ENCODE measurements around the gene ADK. TPM values are rescaled to one million over a fixed set of nuclear protein-coding genes. Genes with fewer than 3 reads are reported as not detected.

The ADK gene
- total RNA-seq, 1 donor from 2014 or later, result 28.5 TPM

DNA sequence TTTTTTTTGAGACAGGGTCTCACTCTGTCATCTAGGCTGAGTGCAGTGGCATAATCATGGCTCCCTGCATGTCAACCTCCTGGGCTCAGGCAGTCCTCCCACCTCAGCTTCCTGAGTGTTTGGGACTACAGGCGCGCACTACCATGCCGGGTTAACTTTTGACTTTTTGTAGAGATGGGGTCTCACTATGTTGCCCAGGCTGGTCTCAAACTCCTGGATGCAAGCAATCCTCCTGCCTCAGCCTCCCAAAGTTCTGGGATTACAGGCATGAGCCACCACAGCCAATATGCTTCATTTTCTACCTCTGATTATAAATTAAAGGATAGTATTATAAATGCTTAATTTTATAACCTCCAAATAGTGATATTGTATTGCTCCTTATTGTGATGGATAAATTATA lies 121.3 kb downstream of the ADK start:
- no peak overlapping the region for H3K4me3 Mint-ChIP-seq
- TF ChIP-seq, protein P1, sequence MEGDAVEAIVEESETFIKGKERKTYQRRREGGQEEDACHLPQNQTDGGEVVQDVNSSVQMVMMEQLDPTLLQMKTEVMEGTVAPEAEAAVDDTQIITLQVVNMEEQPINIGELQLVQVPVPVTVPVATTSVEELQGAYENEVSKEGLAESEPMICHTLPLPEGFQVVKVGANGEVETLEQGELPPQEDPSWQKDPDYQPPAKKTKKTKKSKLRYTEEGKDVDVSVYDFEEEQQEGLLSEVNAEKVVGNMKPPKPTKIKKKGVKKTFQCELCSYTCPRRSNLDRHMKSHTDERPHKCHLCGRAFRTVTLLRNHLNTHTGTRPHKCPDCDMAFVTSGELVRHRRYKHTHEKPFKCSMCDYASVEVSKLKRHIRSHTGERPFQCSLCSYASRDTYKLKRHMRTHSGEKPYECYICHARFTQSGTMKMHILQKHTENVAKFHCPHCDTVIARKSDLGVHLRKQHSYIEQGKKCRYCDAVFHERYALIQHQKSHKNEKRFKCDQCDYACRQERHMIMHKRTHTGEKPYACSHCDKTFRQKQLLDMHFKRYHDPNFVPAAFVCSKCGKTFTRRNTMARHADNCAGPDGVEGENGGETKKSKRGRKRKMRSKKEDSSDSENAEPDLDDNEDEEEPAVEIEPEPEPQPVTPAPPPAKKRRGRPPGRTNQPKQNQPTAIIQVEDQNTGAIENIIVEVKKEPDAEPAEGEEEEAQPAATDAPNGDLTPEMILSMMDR (conservative IDR thresholded peaks at IDR 0.05), result no peak
- H3K4me1 Mint-ChIP-seq (ENCODE audit: unreplicated experiment), result peaks cover 9% of the 10 kb centered on the region
- no peaks in the 10 kb centered on the region for H3K36me3 Mint-ChIP-seq
- no peaks in the 10 kb centered on the region for H3K9me3 Mint-ChIP-seq
- DNase-seq (ENCODE audit: extremely low spot score, unreplicated experiment), result no peak
- no peaks in the 10 kb centered on the region for H3K27me3 Mint-ChIP-seq
- no peak overlapping the region for H3K27ac Mint-ChIP-seq

- H3K27ac Mint-ChIP-seq, result no peak overlapping the region
- TF ChIP-seq, protein P1 (conservative IDR thresholded peaks at IDR 0.05), result no peak
- no peak for DNase-seq (ENCODE audit: extremely low spot score, unreplicated experiment)
- no peaks in the 10 kb centered on the region for H3K36me3 Mint-ChIP-seq
- peaks cover 9% of the 10 kb centered on the region for H3K4me1 Mint-ChIP-seq (ENCODE audit: unreplicated experiment)
- H3K9me3 Mint-ChIP-seq, result no peaks in the 10 kb centered on the region
- H3K4me3 Mint-ChIP-seq, result no peak overlapping the region
- no peaks in the 10 kb centered on the region for H3K27me3 Mint-ChIP-seq
Observed at GRCh38 chr10:74275755-74276290, 124.8 kb downstream of the ADK start.

GRCh38 chr10:74276416-74276815 lies 125.4 kb downstream of the ADK start:
- no peaks in the 10 kb centered on the region for H3K9me3 Mint-ChIP-seq
- H3K4me3 Mint-ChIP-seq, result no peak overlapping the region
- no peaks in the 10 kb centered on the region for H3K27me3 Mint-ChIP-seq
- no peak overlapping the region for H3K27ac Mint-ChIP-seq
- DNase-seq (ENCODE audit: extremely low spot score, unreplicated experiment), result no peak
- TF ChIP-seq, protein P1 (conservative IDR thresholded peaks at IDR 0.05), result no peak
- peaks cover 13% of the 10 kb centered on the region for H3K4me1 Mint-ChIP-seq (ENCODE audit: unreplicated experiment)
- H3K36me3 Mint-ChIP-seq, result no peaks in the 10 kb centered on the region

DNA sequence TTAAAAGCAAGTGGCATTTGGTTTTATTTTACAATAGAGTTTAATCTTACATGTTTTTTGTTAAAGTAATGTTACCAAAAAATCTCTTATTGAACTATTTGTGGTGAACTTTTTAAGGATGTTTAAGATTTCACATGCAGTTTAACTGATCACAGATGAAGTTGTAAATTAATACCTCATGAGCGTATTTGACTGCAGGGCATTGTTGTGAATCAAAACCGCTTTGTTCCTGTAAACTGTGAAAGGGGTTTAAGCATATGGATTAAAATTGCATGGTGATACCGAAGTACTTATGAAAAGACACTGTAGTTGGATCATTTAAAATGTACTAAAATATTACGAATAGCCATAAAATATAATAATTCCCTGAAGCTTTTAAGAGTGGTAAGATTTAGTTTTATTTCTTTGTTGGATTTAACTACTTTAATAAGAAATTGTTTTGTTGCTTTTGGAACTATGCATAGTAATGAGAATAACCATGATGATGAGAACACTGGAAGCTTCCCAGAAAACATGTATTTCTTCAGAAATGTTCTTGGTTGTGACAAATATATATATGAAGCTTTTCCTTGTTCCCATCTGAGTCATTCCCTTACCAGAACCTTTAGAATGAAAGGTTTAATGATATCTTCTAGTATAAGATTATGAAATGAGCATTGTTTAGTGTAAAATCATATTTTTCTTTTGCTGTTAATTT lies 131.3 kb downstream of the ADK start:
- H3K27me3 Mint-ChIP-seq, result no peaks in the 10 kb centered on the region
- H3K4me1 Mint-ChIP-seq (ENCODE audit: unreplicated experiment), result peaks cover 4% of the 10 kb centered on the region
- DNase-seq (ENCODE audit: extremely low spot score, unreplicated experiment), result no peak
- H3K4me3 Mint-ChIP-seq, result no peak overlapping the region
- TF ChIP-seq, protein P1 (conservative IDR thresholded peaks at IDR 0.05), result no peak
- peaks cover 4% of the 10 kb centered on the region for H3K36me3 Mint-ChIP-seq
- H3K27ac Mint-ChIP-seq, result no peak overlapping the region
- no peaks in the 10 kb centered on the region for H3K9me3 Mint-ChIP-seq

GRCh38 chr10:74282848-74283210 lies 131.8 kb downstream of the ADK start:
- Mint-ChIP-seq H3K4me3 (no peak overlapping the region), H3K27ac (peak overlapping the region; percentile 29), H3K36me3 (peaks cover 4% of the 10 kb centered on the region), H3K27me3 (no peaks in the 10 kb centered on the region), H3K4me1 (ENCODE audit: unreplicated experiment) (peaks cover 4% of the 10 kb centered on the region), H3K9me3 (no peaks in the 10 kb centered on the region)
- TF ChIP-seq, protein P1 (conservative IDR thresholded peaks at IDR 0.05), result no peak
- no peak for DNase-seq (ENCODE audit: extremely low spot score, unreplicated experiment)
